CD4-positive, alpha-beta T cell treated with Interleukin-6 at 100 ng/mL for 8 hours (primary cell): ENCODE results near the gene SPEM2.
"Not testable (repeated sequence)": the region's sequence is repeated elsewhere in the genome, so short reads cannot be mapped to it uniquely, and the experiment has no call there.

Experiments
- DNase-seq: peaks from one replicate; pipeline ENCODE4 v3.0.0-alpha.2; 2020; ENCODE audit warnings: mixed read lengths, low spot score

The SPEM2 gene

DNA sequence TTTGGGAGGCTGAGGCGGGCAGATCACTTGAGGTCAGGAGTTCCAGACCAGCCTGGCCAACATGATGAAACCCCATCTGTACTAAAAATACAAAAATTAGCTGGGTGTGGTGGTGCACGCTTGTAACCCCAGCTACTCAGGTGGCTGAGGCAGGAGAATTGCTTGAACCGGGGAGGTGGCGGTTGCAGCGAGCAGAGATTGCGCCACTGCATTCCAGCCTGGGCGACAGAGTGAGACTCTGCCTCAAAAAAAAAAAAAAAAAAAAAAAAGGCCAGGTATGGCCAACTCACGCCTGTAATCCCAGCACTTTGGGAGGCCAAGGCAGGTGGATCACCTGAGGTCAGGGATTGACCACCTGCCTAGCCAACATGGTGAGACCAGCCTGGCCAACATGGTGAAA, 49.4 kb downstream of the SPEM2 start:
- not testable (repeated sequence) for DNase-seq

DNA sequence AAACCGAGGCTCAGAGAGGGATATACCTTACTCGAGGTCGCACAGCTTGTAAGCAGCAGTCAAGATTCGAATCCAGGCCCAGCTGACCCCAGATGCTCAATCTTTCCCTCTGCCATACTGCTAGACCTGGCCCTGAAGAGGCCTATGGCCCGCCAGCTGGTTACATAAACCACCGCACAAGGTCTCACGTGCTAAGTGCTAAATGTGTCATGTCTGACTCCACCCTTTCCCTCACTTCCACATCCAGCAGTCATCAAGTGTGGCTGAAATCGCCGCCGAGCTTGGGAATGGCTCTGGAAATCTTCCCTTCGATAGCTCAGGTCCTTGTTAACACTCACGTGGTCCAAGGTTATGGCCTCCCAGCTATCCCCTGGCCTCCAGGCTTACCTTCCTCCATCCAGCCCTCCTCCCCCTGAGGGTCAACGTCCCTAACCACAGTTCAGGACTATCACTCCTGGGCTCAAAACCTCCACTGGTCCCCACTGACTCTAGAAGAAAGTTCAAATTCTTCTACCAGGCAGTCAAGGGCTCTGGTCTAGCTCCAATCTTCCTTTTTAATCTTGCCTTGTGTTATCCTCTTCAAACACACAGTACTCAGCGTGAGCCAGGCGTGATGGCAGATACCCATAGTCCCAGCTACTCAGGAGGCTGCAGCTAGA, 50.5 kb downstream of the SPEM2 start:
- no peak for DNase-seq

DNA sequence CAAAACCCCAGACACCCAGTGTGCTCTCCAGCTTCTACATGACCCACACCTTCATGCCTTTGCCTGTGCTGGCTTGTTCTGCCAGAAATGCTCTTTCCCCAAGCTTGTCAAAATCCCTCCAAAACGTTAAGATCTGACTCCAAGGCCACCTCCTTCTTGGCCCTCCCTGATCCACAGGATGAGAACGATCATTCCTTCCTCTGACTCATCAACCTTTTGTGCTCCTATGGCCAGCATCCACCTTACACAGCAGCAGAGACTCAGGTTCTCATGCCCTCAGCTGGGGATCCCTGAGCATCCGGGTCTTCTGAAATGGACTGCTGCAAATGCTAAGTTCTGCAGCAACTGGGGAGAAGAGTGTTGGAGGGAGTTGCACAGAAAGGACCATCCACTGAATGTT, 51.1 kb downstream of the SPEM2 start:
- DNase-seq, result no peak

DNA sequence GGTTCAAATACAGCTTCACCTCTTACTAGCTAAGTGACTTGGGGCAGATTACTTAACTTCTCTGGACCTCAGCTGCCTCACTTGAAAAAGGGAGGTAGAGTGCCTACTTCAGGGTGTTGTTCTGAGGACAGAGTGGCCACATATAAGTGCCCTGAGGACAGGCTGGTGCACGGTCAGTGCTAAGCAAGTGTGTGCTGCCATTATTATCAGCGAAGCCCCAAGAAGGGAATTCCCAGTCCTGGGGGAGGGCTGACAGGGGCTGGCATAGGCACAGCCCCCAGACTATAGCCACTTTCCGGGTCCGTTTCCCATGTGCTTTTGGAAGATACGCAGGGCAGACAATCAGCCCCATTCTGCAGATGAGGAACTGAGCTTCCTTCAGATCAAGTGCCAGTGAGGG, 51.5 kb downstream of the SPEM2 start:
- no peak for DNase-seq
